ENCODE data around the gene GLRX3.

Gene GLRX3

GRCh38 chr10:130167193-130167592 lies 31.0 kb downstream of the GLRX3 start:
- Histone ChIP-seq H3K36me3 (ENCODE audit: control insufficient read depth, insufficient read depth, low read length) (peaks cover 15% of the 10 kb centered on the region), H3K4me1 (ENCODE audit: control insufficient read depth, insufficient read depth, low read length, poor library complexity, severe bottlenecking) (peaks cover 7% of the 10 kb centered on the region), H3K27ac (ENCODE audit: insufficient read depth, low read length, poor library complexity, severe bottlenecking) (no peak overlapping the region), H3K4me3 (ENCODE audit: insufficient read depth, low read depth, low read length, poor library complexity, severe bottlenecking) (no peak overlapping the region), H3K27me3 (replicated peaks; ENCODE audit: control insufficient read depth, insufficient read depth, low read length, poor library complexity, severe bottlenecking) (no peaks in the 10 kb centered on the region), H3K9me3 (ENCODE audit: control insufficient read depth, low read length) (no peaks in the 10 kb centered on the region)
- no peak for DNase-seq

GRCh38 chr10:130167707-130168106 lies 31.5 kb downstream of the GLRX3 start:
- no peak for DNase-seq
- Histone ChIP-seq H3K27me3 (replicated peaks; ENCODE audit: control insufficient read depth, insufficient read depth, low read length, poor library complexity, severe bottlenecking) (no peaks in the 10 kb centered on the region), H3K4me3 (ENCODE audit: insufficient read depth, low read depth, low read length, poor library complexity, severe bottlenecking) (no peak overlapping the region), H3K27ac (ENCODE audit: insufficient read depth, low read length, poor library complexity, severe bottlenecking) (no peak overlapping the region), H3K9me3 (ENCODE audit: control insufficient read depth, low read length) (no peaks in the 10 kb centered on the region), H3K4me1 (ENCODE audit: control insufficient read depth, insufficient read depth, low read length, poor library complexity, severe bottlenecking) (peaks cover 7% of the 10 kb centered on the region), H3K36me3 (ENCODE audit: control insufficient read depth, insufficient read depth, low read length) (peaks cover 12% of the 10 kb centered on the region)

GRCh38 chr10:130169136-130169859 lies 33.1 kb downstream of the GLRX3 start:
- peaks cover 11% of the 10 kb centered on the region for H3K36me3 ChIP-seq (ENCODE audit: control insufficient read depth, insufficient read depth, low read length)
- DNase-seq = no peak

GRCh38 chr10:130171196-130171595 lies 35.0 kb downstream of the GLRX3 start:
- H3K36me3 ChIP-seq (ENCODE audit: control insufficient read depth, insufficient read depth, low read length) = peaks cover 19% of the 10 kb centered on the region
- DNase-seq = peak in 1 of 3 donors; percentile 11

More at GRCh38 chr10:130169136-130169859, 33.1 kb downstream of the GLRX3 start:
- Histone ChIP-seq H3K27me3 (replicated peaks; ENCODE audit: control insufficient read depth, insufficient read depth, low read length, poor library complexity, severe bottlenecking) (no peaks in the 10 kb centered on the region), H3K9me3 (ENCODE audit: control insufficient read depth, low read length) (no peaks in the 10 kb centered on the region), H3K27ac (ENCODE audit: insufficient read depth, low read length, poor library complexity, severe bottlenecking) (no peak overlapping the region), H3K4me1 (ENCODE audit: control insufficient read depth, insufficient read depth, low read length, poor library complexity, severe bottlenecking) (peaks cover 7% of the 10 kb centered on the region), H3K4me3 (ENCODE audit: insufficient read depth, low read depth, low read length, poor library complexity, severe bottlenecking) (no peak overlapping the region)

GRCh38 chr10:130174328-130174727 lies 38.1 kb downstream of the GLRX3 start:
- Histone ChIP-seq H3K4me1 (ENCODE audit: control insufficient read depth, insufficient read depth, low read length, poor library complexity, severe bottlenecking) (peaks cover 7% of the 10 kb centered on the region), H3K36me3 (ENCODE audit: control insufficient read depth, insufficient read depth, low read length) (peaks cover 17% of the 10 kb centered on the region), H3K4me3 (ENCODE audit: insufficient read depth, low read depth, low read length, poor library complexity, severe bottlenecking) (no peak overlapping the region), H3K27me3 (replicated peaks; ENCODE audit: control insufficient read depth, insufficient read depth, low read length, poor library complexity, severe bottlenecking) (no peaks in the 10 kb centered on the region), H3K9me3 (ENCODE audit: control insufficient read depth, low read length) (no peaks in the 10 kb centered on the region), H3K27ac (ENCODE audit: insufficient read depth, low read length, poor library complexity, severe bottlenecking) (no peak overlapping the region)
- no peak for DNase-seq

More at GRCh38 chr10:130171196-130171595, 35.0 kb downstream of the GLRX3 start:
- Histone ChIP-seq H3K27me3 (replicated peaks; ENCODE audit: control insufficient read depth, insufficient read depth, low read length, poor library complexity, severe bottlenecking) (no peaks in the 10 kb centered on the region), H3K4me1 (ENCODE audit: control insufficient read depth, insufficient read depth, low read length, poor library complexity, severe bottlenecking) (peaks cover 7% of the 10 kb centered on the region), H3K27ac (ENCODE audit: insufficient read depth, low read length, poor library complexity, severe bottlenecking) (no peak overlapping the region), H3K9me3 (ENCODE audit: control insufficient read depth, low read length) (no peaks in the 10 kb centered on the region), H3K4me3 (ENCODE audit: insufficient read depth, low read depth, low read length, poor library complexity, severe bottlenecking) (no peak overlapping the region)

GRCh38 chr10:130175074-130175473 lies 38.9 kb downstream of the GLRX3 start:
- Histone ChIP-seq H3K27ac (ENCODE audit: insufficient read depth, low read length, poor library complexity, severe bottlenecking) (no peak overlapping the region), H3K4me1 (ENCODE audit: control insufficient read depth, insufficient read depth, low read length, poor library complexity, severe bottlenecking) (peaks cover 7% of the 10 kb centered on the region), H3K27me3 (replicated peaks; ENCODE audit: control insufficient read depth, insufficient read depth, low read length, poor library complexity, severe bottlenecking) (no peaks in the 10 kb centered on the region), H3K9me3 (ENCODE audit: control insufficient read depth, low read length) (no peaks in the 10 kb centered on the region), H3K4me3 (ENCODE audit: insufficient read depth, low read depth, low read length, poor library complexity, severe bottlenecking) (no peak overlapping the region), H3K36me3 (ENCODE audit: control insufficient read depth, insufficient read depth, low read length) (peaks cover 17% of the 10 kb centered on the region)
- no peak for DNase-seq

- H3K36me3 ChIP-seq (ENCODE audit: control insufficient read depth, insufficient read depth, low read length) = peaks cover 36% of the 10 kb centered on the region
- no peaks in the 10 kb centered on the region for H3K27me3 ChIP-seq (replicated peaks; ENCODE audit: control insufficient read depth, insufficient read depth, low read length, poor library complexity, severe bottlenecking)
- no peak overlapping the region for H3K4me3 ChIP-seq (ENCODE audit: insufficient read depth, low read depth, low read length, poor library complexity, severe bottlenecking)
- H3K9me3 ChIP-seq (ENCODE audit: control insufficient read depth, low read length) = no peaks in the 10 kb centered on the region
- H3K27ac ChIP-seq (ENCODE audit: insufficient read depth, low read length, poor library complexity, severe bottlenecking) = no peak overlapping the region
- DNase-seq = no peak
- H3K4me1 ChIP-seq (ENCODE audit: control insufficient read depth, insufficient read depth, low read length, poor library complexity, severe bottlenecking) = no peaks in the 10 kb centered on the region
These were observed 41.1 kb downstream of the GLRX3 start for GRCh38 chr10:130177250-130177649.

- no peak overlapping the region for H3K4me3 ChIP-seq (ENCODE audit: insufficient read depth, low read depth, low read length, poor library complexity, severe bottlenecking)
- DNase-seq = peak in 1 of 3 donors; percentile 11
- no peaks in the 10 kb centered on the region for H3K9me3 ChIP-seq (ENCODE audit: control insufficient read depth, low read length)
- no peak overlapping the region for H3K27ac ChIP-seq (ENCODE audit: insufficient read depth, low read length, poor library complexity, severe bottlenecking)
- no peaks in the 10 kb centered on the region for H3K4me1 ChIP-seq (ENCODE audit: control insufficient read depth, insufficient read depth, low read length, poor library complexity, severe bottlenecking)
- H3K27me3 ChIP-seq (replicated peaks; ENCODE audit: control insufficient read depth, insufficient read depth, low read length, poor library complexity, severe bottlenecking) = no peaks in the 10 kb centered on the region
- H3K36me3 ChIP-seq (ENCODE audit: control insufficient read depth, insufficient read depth, low read length) = peaks cover 42% of the 10 kb centered on the region
These were observed 43.4 kb downstream of the GLRX3 start for GRCh38 chr10:130179640-130180039.

- H3K27me3 ChIP-seq (replicated peaks; ENCODE audit: control insufficient read depth, insufficient read depth, low read length, poor library complexity, severe bottlenecking) = no peaks in the 10 kb centered on the region
- no peak overlapping the region for H3K27ac ChIP-seq (ENCODE audit: insufficient read depth, low read length, poor library complexity, severe bottlenecking)
- no peak overlapping the region for H3K4me3 ChIP-seq (ENCODE audit: insufficient read depth, low read depth, low read length, poor library complexity, severe bottlenecking)
- H3K9me3 ChIP-seq (ENCODE audit: control insufficient read depth, low read length) = no peaks in the 10 kb centered on the region
- no peaks in the 10 kb centered on the region for H3K4me1 ChIP-seq (ENCODE audit: control insufficient read depth, insufficient read depth, low read length, poor library complexity, severe bottlenecking)
- peaks cover 38% of the 10 kb centered on the region for H3K36me3 ChIP-seq (ENCODE audit: control insufficient read depth, insufficient read depth, low read length)
- DNase-seq = no peak
These were observed 44.2 kb downstream of the GLRX3 start for GRCh38 chr10:130180416-130180815.

GRCh38 chr10:130181858-130182257 lies 45.7 kb downstream of the GLRX3 start:
- H3K4me1 ChIP-seq (ENCODE audit: control insufficient read depth, insufficient read depth, low read length, poor library complexity, severe bottlenecking) = no peaks in the 10 kb centered on the region
- H3K4me3 ChIP-seq (ENCODE audit: insufficient read depth, low read depth, low read length, poor library complexity, severe bottlenecking) = no peak overlapping the region
- DNase-seq = no peak
- H3K36me3 ChIP-seq (ENCODE audit: control insufficient read depth, insufficient read depth, low read length) = peaks cover 33% of the 10 kb centered on the region
- no peaks in the 10 kb centered on the region for H3K9me3 ChIP-seq (ENCODE audit: control insufficient read depth, low read length)
- H3K27ac ChIP-seq (ENCODE audit: insufficient read depth, low read length, poor library complexity, severe bottlenecking) = no peak overlapping the region
- no peaks in the 10 kb centered on the region for H3K27me3 ChIP-seq (replicated peaks; ENCODE audit: control insufficient read depth, insufficient read depth, low read length, poor library complexity, severe bottlenecking)
